Stimulated activated CD4-positive, alpha-beta T cell treated with anti-CD3 and anti-CD28 coated beads, Interleukin-15, amount 100 ng/mL, for 1 hour (primary cell): Measurements from ENCODE around the gene LY86.
A peak's percentile ranks its signal among the peaks of the same experiment; 100 is the strongest.

Source experiments
- DNase-seq, 2 donors: peaks; one replicate each; pipeline ENCODE4 v3.0.0-alpha.2; 2020; ENCODE audit warnings: low read depth in 1 of 2, low spot score in 1 of 2

LY86 gene

GRCh38 chr6:6588064-6588923 lies at the start of gene LY86:
Gene LY86, plus strand, starts transcription at chr6:6588720. Its CDS starts 15 bp downstream, at chr6:6588735.
- no peak for DNase-seq

GRCh38 chr6:6539036-6539435 lies 49.5 kb upstream of the LY86 start:
- no peak for DNase-seq

- no peak for DNase-seq
These were observed 46.2 kb upstream of the LY86 start for GRCh38 chr6:6542357-6542756.

GRCh38 chr6:6543181-6543879 lies 45.2 kb upstream of the LY86 start:
- DNase-seq: no peak

- DNase-seq: no peak
These were observed 42.8 kb upstream of the LY86 start for GRCh38 chr6:6545616-6546317.

GRCh38 chr6:6546318-6547109 lies 42.0 kb upstream of the LY86 start:
- DNase-seq: peak in 1 of 2 donors; percentile 15

- peak; percentile 61 to 63 for DNase-seq
These were observed 41.2 kb upstream of the LY86 start for GRCh38 chr6:6547110-6547879.

GRCh38 chr6:6556161-6556737 lies 32.3 kb upstream of the LY86 start:
- no peak for DNase-seq

GRCh38 chr6:6556738-6557503 lies 31.6 kb upstream of the LY86 start:
- peak in 1 of 2 donors; percentile 7 for DNase-seq

- no peak for DNase-seq
These were observed 31.0 kb upstream of the LY86 start for GRCh38 chr6:6557504-6557839.

- no peak for DNase-seq
These were observed 30.6 kb upstream of the LY86 start for GRCh38 chr6:6557886-6558285.

GRCh38 chr6:6559994-6560570 lies 28.4 kb upstream of the LY86 start:
- no peak for DNase-seq

GRCh38 chr6:6560909-6561308 lies 27.6 kb upstream of the LY86 start:
- no peak for DNase-seq

- no peak for DNase-seq
These were observed 24.4 kb upstream of the LY86 start for GRCh38 chr6:6564154-6564553.

- no peak for DNase-seq
These were observed 23.5 kb upstream of the LY86 start for GRCh38 chr6:6565069-6565468.

- no peak for DNase-seq
These were observed 23.0 kb upstream of the LY86 start for GRCh38 chr6:6565488-6565887.

GRCh38 chr6:6566766-6567165 lies 21.8 kb upstream of the LY86 start:
- no peak for DNase-seq

GRCh38 chr6:6569096-6569810 lies 19.3 kb upstream of the LY86 start:
- DNase-seq: no peak
